HAP-1 (cell line): ENCODE measurements around the gene BRIP1.
"Not testable (repeated sequence)": the region's sequence is repeated elsewhere in the genome, so short reads cannot be mapped to it uniquely, and the experiment has no call there.

Experiments
- DNase-seq, 2 experiments: peaks; one replicate each; pipeline ENCODE4 v3.0.0-alpha.2; 2016 to 2020; ENCODE audit warnings: low spot score in 2 of 2
- H3K27me3 ChIP-seq: fragments of 250-450 bp; sonication (Bioruptor Pico); 2 replicates; pipeline ENCODE4 v1.5.1; 2020; ENCODE audit warnings: low read depth, mild to moderate bottlenecking, moderate library complexity
- H3K36me3 ChIP-seq: fragments of 250-450 bp; sonication (Bioruptor Pico); replicated peaks from 2 replicates; pipeline ENCODE4 v1.5.1; 2020; ENCODE audit warnings: mild to moderate bottlenecking
- H3K4me1 ChIP-seq: fragments of 250-450 bp; sonication (Bioruptor Pico); 2 replicates; pipeline ENCODE4 v1.5.1; 2020; ENCODE audit warnings: mild to moderate bottlenecking
- H3K4me3 ChIP-seq: fragments of 250-450 bp; sonication (Bioruptor Pico); 2 replicates; pipeline ENCODE4 v1.5.1; 2020; ENCODE audit warnings: mild to moderate bottlenecking, moderate library complexity
- H3K9me3 ChIP-seq: fragments of 250-450 bp; sonication (Bioruptor Pico); 2 replicates; pipeline ENCODE4 v1.5.1; 2020; ENCODE audit warnings: mild to moderate bottlenecking, moderate library complexity
- in situ Hi-C: fragments of 300-500 bp; cut with MboI; formaldehyde crosslinking; loops from 3 replicates; pipeline ENCODE4 v1.14.3; 2020; ENCODE audit warnings: low sequenced_read_pairs, inconsistent platforms, mixed read lengths

Gene BRIP1

GRCh38 chr17:61862975-61863800 is at the start of gene BRIP1:
Gene BRIP1 (minus strand): TSS chr17:61863528. CDS start chr17:61861539, 1,989 bp downstream.
- H3K4me3 ChIP-seq, result peak within 1 kb of the TSS; percentile 55
- DNase-seq, result peak; percentile 96 to 97
- peaks cover 20% of the 10 kb centered on the region for H3K36me3 ChIP-seq

GRCh38 chr17:61908292-61909037 is 45.1 kb upstream of the BRIP1 start:
- in situ Hi-C loops, result no loop called here

More at GRCh38 chr17:61862975-61863800, at the start of gene BRIP1:
- Histone ChIP-seq H3K4me1 (peaks cover 26% of the 10 kb centered on the region), H3K27me3 (no peaks in the 10 kb centered on the region), H3K9me3 (no peaks in the 10 kb centered on the region)
- in situ Hi-C loops, result no loop called here

GRCh38 chr17:61907361-61907760 is 44.0 kb upstream of the BRIP1 start:
- no peaks in the 10 kb centered on the region for H3K27me3 ChIP-seq
- H3K9me3 ChIP-seq, result no peaks in the 10 kb centered on the region
- H3K4me3 ChIP-seq, result no peak overlapping the region
- in situ Hi-C loops, result no loop called here
- H3K4me1 ChIP-seq, result no peaks in the 10 kb centered on the region
- DNase-seq, result no peak
- H3K36me3 ChIP-seq, result peaks cover 36% of the 10 kb centered on the region

More at GRCh38 chr17:61908292-61909037, 45.1 kb upstream of the BRIP1 start:
- H3K9me3 ChIP-seq, result no peaks in the 10 kb centered on the region
- no peak for DNase-seq
- H3K27me3 ChIP-seq, result no peaks in the 10 kb centered on the region
- no peaks in the 10 kb centered on the region for H3K4me1 ChIP-seq
- H3K36me3 ChIP-seq, result peaks cover 36% of the 10 kb centered on the region
- H3K4me3 ChIP-seq, result no peak overlapping the region

GRCh38 chr17:61904094-61904710 is 40.9 kb upstream of the BRIP1 start:
- Histone ChIP-seq H3K36me3 (peaks cover 26% of the 10 kb centered on the region), H3K9me3 (no peaks in the 10 kb centered on the region), H3K4me3 (no peak overlapping the region), H3K27me3 (no peaks in the 10 kb centered on the region), H3K4me1 (no peaks in the 10 kb centered on the region)
- in situ Hi-C loops, result no loop called here
- DNase-seq, result no peak

GRCh38 chr17:61903251-61903650 is 39.9 kb upstream of the BRIP1 start:
- H3K4me3 ChIP-seq, result no peak overlapping the region
- H3K36me3 ChIP-seq, result peaks cover 26% of the 10 kb centered on the region
- H3K9me3 ChIP-seq, result no peaks in the 10 kb centered on the region
- DNase-seq, result no peak
- H3K4me1 ChIP-seq, result no peaks in the 10 kb centered on the region
- H3K27me3 ChIP-seq, result no peaks in the 10 kb centered on the region
- in situ Hi-C loops, result no loop called here

GRCh38 chr17:61897548-61898180 is 34.3 kb upstream of the BRIP1 start:
- H3K27me3 ChIP-seq, result no peaks in the 10 kb centered on the region
- in situ Hi-C loops, result no loop called here
- no peak for DNase-seq
- peaks cover 24% of the 10 kb centered on the region for H3K36me3 ChIP-seq
- H3K4me1 ChIP-seq, result no peaks in the 10 kb centered on the region; the same call in 1 of the 2 replicates
- H3K9me3 ChIP-seq, result no peaks in the 10 kb centered on the region
- no peak overlapping the region for H3K4me3 ChIP-seq

GRCh38 chr17:61895391-61895790 is 32.1 kb upstream of the BRIP1 start:
- in situ Hi-C loops, result no loop called here
- DNase-seq, result no peak
- peaks cover 13% of the 10 kb centered on the region for H3K36me3 ChIP-seq
- H3K4me3 ChIP-seq, result no peak overlapping the region
- H3K27me3 ChIP-seq, result no peaks in the 10 kb centered on the region
- H3K4me1 ChIP-seq, result no peaks in the 10 kb centered on the region; the same call in 1 of the 2 replicates
- H3K9me3 ChIP-seq, result no peaks in the 10 kb centered on the region

GRCh38 chr17:61894310-61894709 is 31.0 kb upstream of the BRIP1 start:
- in situ Hi-C loops, H3K4me1 ChIP-seq, H3K27me3 ChIP-seq, DNase-seq, H3K9me3 ChIP-seq, H3K4me3 ChIP-seq: not testable (repeated sequence)
- peaks cover 18% of the 10 kb centered on the region for H3K36me3 ChIP-seq

- in situ Hi-C loops, DNase-seq, H3K9me3 ChIP-seq, H3K27me3 ChIP-seq, H3K4me3 ChIP-seq, H3K4me1 ChIP-seq: not testable (repeated sequence)
- H3K36me3 ChIP-seq, result peaks cover 19% of the 10 kb centered on the region
These were observed 24.4 kb upstream of the BRIP1 start for GRCh38 chr17:61887733-61888132.

- H3K27me3 ChIP-seq, H3K4me3 ChIP-seq, H3K4me1 ChIP-seq, H3K9me3 ChIP-seq, in situ Hi-C loops, DNase-seq: not testable (repeated sequence)
- H3K36me3 ChIP-seq, result peaks cover 21% of the 10 kb centered on the region
These were observed 22.5 kb upstream of the BRIP1 start for GRCh38 chr17:61885865-61886264.

GRCh38 chr17:61884864-61885263 is 21.5 kb upstream of the BRIP1 start:
- H3K27me3 ChIP-seq, result no peaks in the 10 kb centered on the region
- H3K9me3 ChIP-seq, result no peaks in the 10 kb centered on the region
- H3K4me3 ChIP-seq, result no peak overlapping the region
- no peak for DNase-seq
- in situ Hi-C loops, result no loop called here
- H3K4me1 ChIP-seq, result no peaks in the 10 kb centered on the region
- H3K36me3 ChIP-seq, result peaks cover 19% of the 10 kb centered on the region

GRCh38 chr17:61880589-61881102 is 17.3 kb upstream of the BRIP1 start:
- Histone ChIP-seq H3K36me3 (peaks cover 8% of the 10 kb centered on the region; the same call in 1 of the 2 replicates), H3K4me3 (no peak overlapping the region), H3K9me3 (no peaks in the 10 kb centered on the region), H3K4me1 (no peaks in the 10 kb centered on the region), H3K27me3 (no peaks in the 10 kb centered on the region)
- in situ Hi-C loops, result no loop called here
- no peak for DNase-seq

GRCh38 chr17:61878984-61879612 is 15.8 kb upstream of the BRIP1 start:
- in situ Hi-C loops, result no loop called here
- Histone ChIP-seq H3K27me3 (no peaks in the 10 kb centered on the region), H3K36me3 (peaks cover 7% of the 10 kb centered on the region), H3K4me1 (no peaks in the 10 kb centered on the region), H3K9me3 (no peaks in the 10 kb centered on the region), H3K4me3 (no peak overlapping the region)
- no peak for DNase-seq
